Panc1 (cell line): ENCODE measurements around the gene SOX3. TPM values are rescaled to one million over a fixed set of nuclear protein-coding genes. Genes with fewer than 3 reads are reported as not detected.

ENCODE experiments used
- ATAC-seq: fragments of 200-7000 bp; cut with Tn5 transposase; 2 replicates; pipeline ENCODE4 v1.9.1; 2020; ENCODE audit warnings: mild to moderate bottlenecking, moderate library complexity
- BruUV-seq: library from RNA; stranded (reverse); fragments of 400-500 nt; replicated peaks from 2 replicates; lab custom pipeline; 2021; lab: Mats Ljungman, UMichigan
- CTCF ChIA-PET: fragments of 300-600 bp; sonication (Branson Sonifier 250); formaldehyde crosslinking; loops from one replicate; lab custom pipeline; 2022; ENCODE audit warnings: antibody characterized with exemption; lab: Charles Lee
- POLR2A ChIA-PET: fragments of 300-600 bp; sonication (Branson Sonifier 250); formaldehyde crosslinking; loops from one replicate; lab custom pipeline; 2022; ENCODE audit warnings: antibody characterized with exemption; lab: Charles Lee
- DNase-seq: peaks from one replicate; pipeline ENCODE4 v3.0.0-alpha.2; 2010; ENCODE audit warnings: low read depth, low spot score
- H3K27ac ChIP-seq: 2 replicates; pipeline ENCODE4 v1.5.1; 2011; ENCODE audit warnings: mild to moderate bottlenecking, low read length, inconsistent platforms
- H3K27me3 ChIP-seq: fragments of 200-500 bp; sonication (Bioruptor generic); 2 replicates; pipeline ENCODE4 v1.6.0; 2014; ENCODE audit warnings: low read length, inconsistent platforms; ENCODE audit not compliant: control insufficient read depth, insufficient read depth
- H3K36me3 ChIP-seq: fragments of 200-500 bp; sonication (Bioruptor generic); 2 replicates; pipeline ENCODE4 v1.5.1; 2014; ENCODE audit warnings: inconsistent platforms, mild to moderate bottlenecking, low read length, moderate library complexity; ENCODE audit not compliant: control insufficient read depth, insufficient read depth
- H3K4me1 ChIP-seq: 2 replicates; pipeline ENCODE4 v1.5.1; 2011; ENCODE audit warnings: inconsistent platforms, mild to moderate bottlenecking, low read length, moderate library complexity; ENCODE audit not compliant: control insufficient read depth, insufficient read depth
- H3K4me3 ChIP-seq, 2 experiments: 2 replicates each; pipeline ENCODE4 v1.5.1; 2011 to 2012; ENCODE audit warnings: low read depth in 2 of 2, low read length in 2 of 2, mild to moderate bottlenecking in 2 of 2, inconsistent platforms in 1 of 2, moderate library complexity in 1 of 2
- H3K9me3 ChIP-seq: fragments of 200-500 bp; sonication (Bioruptor generic); 2 replicates; pipeline ENCODE4 v1.5.1; 2014; ENCODE audit warnings: low read depth, mild to moderate bottlenecking, inconsistent platforms, low read length, moderate library complexity; ENCODE audit not compliant: control insufficient read depth, insufficient read depth
- CTCF ChIP-seq: fragments of 450-650 bp; IDR thresholded peaks from 2 replicates; pipeline ENCODE4 v1.5.1; 2017; ENCODE audit warnings: mild to moderate bottlenecking
- POLR2AphosphoS5 ChIP-seq: IDR thresholded peaks from 2 replicates; pipeline ENCODE4 v1.6.1; 2012; ENCODE audit warnings: mild to moderate bottlenecking, low read depth, low read length, moderate library complexity
- REST ChIP-seq, 2 experiments: IDR thresholded peaks; 2 replicates each; pipeline ENCODE4 v1.6.1; 2011 to 2012; ENCODE audit warnings: low read depth in 2 of 2, control low read depth in 1 of 2, low read length in 1 of 2, mild to moderate bottlenecking in 1 of 2, moderate library complexity in 1 of 2; ENCODE audit not compliant: insufficient read depth in 1 of 2
- SIN3A ChIP-seq: IDR thresholded peaks from 2 replicates; pipeline ENCODE4 v1.6.1; 2012; ENCODE audit warnings: low read depth, mild to moderate bottlenecking, low read length, moderate library complexity, borderline replicate concordance; ENCODE audit not compliant: insufficient read depth
- TCF7L2 ChIP-seq: IDR thresholded peaks from 2 replicates; pipeline ENCODE4 v1.6.1; 2011; ENCODE audit warnings: mild to moderate bottlenecking, low read depth, low read length, inconsistent platforms
- in situ Hi-C: cut with HindIII; loops from 2 replicates; pipeline ENCODE4 v1.10.0; 2016; ENCODE audit warnings: low sequenced_read_pairs, low pct_unique_long_range_greater_than_20kb
- intact Hi-C: fragments of 100-400 bp; cut with micrococcal nuclease; formaldehyde crosslinking; loops from one replicate; pipeline ENCODE4 v1.10.0; 2022; ENCODE audit not compliant: unreplicated experiment
- total RNA-seq: library from RNA; stranded (reverse); gene quantifications from one replicate; pipeline ENCODE4 v1.2.1, GENCODE V29; 2021; ENCODE audit not compliant: unreplicated experiment

SOX3 gene
- total RNA-seq, 1 experiment from 2014 or later: not detected

- ChIA-PET CTCF (no interaction called here), POLR2A (no interaction called here)
- Histone ChIP-seq H3K4me1 (no peaks in the 10 kb centered on the region), H3K27ac (no peak overlapping the region), H3K36me3 (no peaks in the 10 kb centered on the region), H3K9me3 (no peaks in the 10 kb centered on the region), H3K4me3 (no peak overlapping the region), H3K27me3 (no peaks in the 10 kb centered on the region)
- intact Hi-C loops: no loop called here
- in situ Hi-C loops: no loop called here
- no peak for ATAC-seq
- TF ChIP-seq SIN3A (no peak), TCF7L2 (no peak), POLR2AphosphoS5 (no peak), REST (IDR thresholded peaks at IDR 0.05; ENCODE audit: insufficient read depth in 1 of 2, low read depth in 2 of 2, low read length in 1 of 2) (no peak), CTCF (no peak)
- no peak for DNase-seq
- BruUV-seq: no TSS peak
These were observed 21.3 kb upstream of the SOX3 start for GRCh38 chrX:140526171-140526570.

DNA sequence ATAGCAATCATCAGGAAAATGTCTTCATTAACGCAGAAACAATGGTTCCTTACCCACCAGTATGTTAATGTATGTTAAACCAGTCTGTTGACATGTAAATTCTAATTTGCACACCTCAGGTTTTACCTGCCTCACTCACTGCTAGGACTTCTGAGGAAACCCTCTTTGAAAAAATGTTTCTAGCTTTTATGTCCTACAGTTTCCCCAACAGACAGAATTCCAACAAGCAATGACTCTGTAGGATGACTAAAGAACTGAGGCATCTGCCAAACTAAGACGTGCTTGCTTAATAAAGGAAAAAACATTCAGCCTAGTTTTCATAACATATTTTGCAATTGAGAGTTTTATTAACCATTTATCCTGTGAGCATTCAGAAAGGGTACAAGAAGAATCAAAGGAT lies 20.6 kb upstream of the SOX3 start:
- Histone ChIP-seq H3K36me3 (no peaks in the 10 kb centered on the region), H3K27me3 (no peaks in the 10 kb centered on the region), H3K9me3 (no peaks in the 10 kb centered on the region), H3K4me3 (no peak overlapping the region), H3K4me1 (no peaks in the 10 kb centered on the region), H3K27ac (no peak overlapping the region)
- CTCF ChIA-PET: no interaction called here
- POLR2A ChIA-PET: no interaction called here
- TF ChIP-seq CTCF: no peak
- TF ChIP-seq SIN3A: no peak
- no peak for TF ChIP-seq REST (IDR thresholded peaks at IDR 0.05; ENCODE audit: insufficient read depth in 1 of 2, low read depth in 2 of 2, low read length in 1 of 2)
- TF ChIP-seq POLR2AphosphoS5: no peak
- TF ChIP-seq TCF7L2: no peak
- no TSS peak for BruUV-seq
- no peak for DNase-seq
- intact Hi-C loops: no loop called here
- ATAC-seq: no peak
- in situ Hi-C loops: no loop called here
